ENCODE results near the gene WDR45B. TPM values are rescaled to one million over a fixed set of nuclear protein-coding genes. Genes with fewer than 3 reads are reported as not detected.

WDR45B gene
- total RNA-seq, 4 donors from 2014 or later = 79.3 to 95.9 (median 84.2) TPM

DNA sequence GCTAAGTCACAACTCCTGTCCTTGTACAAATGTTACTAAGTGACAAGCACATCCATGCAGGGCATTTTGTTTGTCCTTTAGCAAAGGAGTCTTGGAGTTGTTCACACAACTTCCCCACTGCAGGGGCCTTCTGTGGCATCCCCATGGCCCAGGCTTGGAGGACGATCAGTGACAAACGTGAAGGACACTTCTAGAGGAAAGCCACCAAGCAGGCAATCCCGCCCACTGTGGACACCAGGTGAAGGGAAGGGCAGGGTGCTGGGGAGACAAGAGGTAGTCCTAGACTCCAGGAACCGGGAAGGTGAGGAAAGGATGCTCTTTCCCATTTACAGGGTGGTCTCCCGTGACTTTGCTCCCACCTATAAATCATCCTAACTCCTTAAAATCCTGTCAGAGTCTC, 4.1 kb downstream of the WDR45B start:
- intact Hi-C loops (cut with DNase I) = no loop called here
- H3K9me3 ChIP-seq = no peaks in the 10 kb centered on the region
- H3K4me3 ChIP-seq (replicated peaks in 1 of 3) = no peak overlapping the region
- DNase-seq = no peak
- H3K27ac ChIP-seq = no peak overlapping the region
- no peaks in the 10 kb centered on the region for H3K27me3 ChIP-seq
- H3K36me3 ChIP-seq = peaks cover 20 to 27% of the 10 kb centered on the region in 2 donors
- H3K4me1 ChIP-seq = peaks cover 13 to 14% of the 10 kb centered on the region in 2 donors
- WGBS, 2 donors = 80 to 84% methylated on average over 5 of the region's 5 CpGs
- TF ChIP-seq POLR2A (IDR thresholded peaks at IDR 0.05) = no peak
- TF ChIP-seq, protein P1, sequence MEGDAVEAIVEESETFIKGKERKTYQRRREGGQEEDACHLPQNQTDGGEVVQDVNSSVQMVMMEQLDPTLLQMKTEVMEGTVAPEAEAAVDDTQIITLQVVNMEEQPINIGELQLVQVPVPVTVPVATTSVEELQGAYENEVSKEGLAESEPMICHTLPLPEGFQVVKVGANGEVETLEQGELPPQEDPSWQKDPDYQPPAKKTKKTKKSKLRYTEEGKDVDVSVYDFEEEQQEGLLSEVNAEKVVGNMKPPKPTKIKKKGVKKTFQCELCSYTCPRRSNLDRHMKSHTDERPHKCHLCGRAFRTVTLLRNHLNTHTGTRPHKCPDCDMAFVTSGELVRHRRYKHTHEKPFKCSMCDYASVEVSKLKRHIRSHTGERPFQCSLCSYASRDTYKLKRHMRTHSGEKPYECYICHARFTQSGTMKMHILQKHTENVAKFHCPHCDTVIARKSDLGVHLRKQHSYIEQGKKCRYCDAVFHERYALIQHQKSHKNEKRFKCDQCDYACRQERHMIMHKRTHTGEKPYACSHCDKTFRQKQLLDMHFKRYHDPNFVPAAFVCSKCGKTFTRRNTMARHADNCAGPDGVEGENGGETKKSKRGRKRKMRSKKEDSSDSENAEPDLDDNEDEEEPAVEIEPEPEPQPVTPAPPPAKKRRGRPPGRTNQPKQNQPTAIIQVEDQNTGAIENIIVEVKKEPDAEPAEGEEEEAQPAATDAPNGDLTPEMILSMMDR (IDR thresholded peaks at IDR 0.05) = no peak

DNA sequence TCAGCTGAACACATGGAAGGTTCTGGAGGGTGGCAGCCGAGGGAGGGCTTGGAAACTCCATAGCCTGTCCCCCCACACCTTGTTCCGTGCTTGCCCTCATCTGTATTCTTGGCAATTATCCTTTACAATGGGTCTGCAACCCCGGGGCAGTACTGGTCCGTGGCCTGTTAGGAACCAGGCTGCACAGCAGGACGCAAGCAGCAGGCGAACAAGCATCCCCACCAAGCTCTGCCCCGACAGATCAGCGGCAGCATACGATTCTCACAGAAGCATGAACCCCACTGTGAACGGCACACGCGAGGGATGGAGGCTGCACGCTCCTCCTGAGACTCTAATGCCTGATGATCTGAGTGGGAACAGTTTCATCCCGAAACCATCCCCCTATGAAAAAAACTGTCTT, 6.2 kb downstream of the WDR45B start:
- no peak for TF ChIP-seq POLR2A (IDR thresholded peaks at IDR 0.05)
- TF ChIP-seq, protein P1 (IDR thresholded peaks at IDR 0.05) = no peak
- no peaks in the 10 kb centered on the region for H3K27me3 ChIP-seq
- no peak for DNase-seq
- H3K36me3 ChIP-seq = peaks cover 20 to 27% of the 10 kb centered on the region in 2 donors
- peaks cover 6 to 7% of the 10 kb centered on the region in 2 donors for H3K4me1 ChIP-seq
- no peak overlapping the region for H3K27ac ChIP-seq
- 90 to 92% methylated on average over 14 of the region's 14 CpGs for WGBS, 2 donors
- intact Hi-C loops (cut with DNase I) = no loop called here
- H3K4me3 ChIP-seq (replicated peaks in 1 of 3) = no peak overlapping the region
- H3K9me3 ChIP-seq = no peaks in the 10 kb centered on the region

DNA sequence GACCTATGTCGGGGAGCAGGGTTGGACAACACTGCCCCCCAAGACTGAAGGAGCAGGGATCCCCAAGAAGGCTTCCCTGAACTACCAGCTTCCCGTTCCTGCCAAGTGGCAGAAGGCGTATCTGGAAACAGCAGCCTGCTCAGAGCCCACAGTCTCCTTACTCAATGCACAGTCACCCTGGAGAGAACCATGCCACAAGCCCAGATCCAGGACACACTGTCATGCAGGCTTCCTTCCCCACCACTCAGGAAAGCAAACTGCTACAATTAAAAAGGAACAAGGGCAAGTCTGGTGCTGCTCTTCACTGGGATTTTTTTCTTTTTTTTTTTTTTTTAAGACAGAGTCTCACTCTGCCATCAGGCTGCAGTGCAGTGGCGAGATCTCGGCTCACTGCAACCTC, 8.2 kb downstream of the WDR45B start:
- no peak overlapping the region for H3K27ac ChIP-seq
- H3K36me3 ChIP-seq = peaks cover 20 to 27% of the 10 kb centered on the region in 2 donors
- no peak for DNase-seq
- no peaks in the 10 kb centered on the region for H3K27me3 ChIP-seq
- intact Hi-C loops (cut with DNase I) = no loop called here
- H3K9me3 ChIP-seq = no peaks in the 10 kb centered on the region
- H3K4me1 ChIP-seq = no peaks in the 10 kb centered on the region
- 91 to 95% methylated on average over 5 of the region's 5 CpGs for WGBS, 2 donors
- TF ChIP-seq POLR2A (IDR thresholded peaks at IDR 0.05) = no peak
- TF ChIP-seq, protein P1 (IDR thresholded peaks at IDR 0.05) = no peak
- H3K4me3 ChIP-seq (replicated peaks in 1 of 3) = no peak overlapping the region

DNA sequence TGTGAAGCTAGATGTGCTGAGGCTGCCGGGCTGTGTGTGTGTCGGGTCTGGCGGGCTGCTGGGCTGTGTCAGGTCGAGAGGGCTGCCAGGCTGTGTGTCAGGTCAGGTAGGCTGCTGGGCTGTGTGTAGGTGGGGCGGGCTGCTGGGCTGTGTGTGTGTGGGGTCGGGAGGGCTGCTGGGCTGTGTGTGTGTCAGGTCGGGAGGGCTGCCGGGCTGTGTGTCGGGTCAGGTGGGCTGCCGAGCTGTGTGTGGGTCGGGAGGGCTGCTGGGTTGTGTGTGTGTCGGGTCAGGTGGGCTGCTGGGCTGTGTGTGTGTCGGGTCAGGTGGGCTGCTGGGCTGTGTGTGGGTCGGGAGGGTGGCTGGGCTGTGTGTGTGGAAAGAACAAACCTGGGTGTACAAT, 8.6 kb downstream of the WDR45B start:
- no peak for DNase-seq
- H3K27ac ChIP-seq = no peak overlapping the region
- TF ChIP-seq POLR2A (IDR thresholded peaks at IDR 0.05) = no peak
- TF ChIP-seq, protein P1 (IDR thresholded peaks at IDR 0.05) = no peak
- WGBS, 2 donors = 83 to 85% methylated on average over 14 of the region's 14 CpGs
- no peaks in the 10 kb centered on the region for H3K9me3 ChIP-seq
- no peaks in the 10 kb centered on the region for H3K4me1 ChIP-seq
- no peaks in the 10 kb centered on the region for H3K27me3 ChIP-seq
- H3K36me3 ChIP-seq = peaks cover 20 to 27% of the 10 kb centered on the region in 2 donors
- H3K4me3 ChIP-seq (replicated peaks in 1 of 3) = no peak overlapping the region
- intact Hi-C loops (cut with DNase I) = no loop called here

DNA sequence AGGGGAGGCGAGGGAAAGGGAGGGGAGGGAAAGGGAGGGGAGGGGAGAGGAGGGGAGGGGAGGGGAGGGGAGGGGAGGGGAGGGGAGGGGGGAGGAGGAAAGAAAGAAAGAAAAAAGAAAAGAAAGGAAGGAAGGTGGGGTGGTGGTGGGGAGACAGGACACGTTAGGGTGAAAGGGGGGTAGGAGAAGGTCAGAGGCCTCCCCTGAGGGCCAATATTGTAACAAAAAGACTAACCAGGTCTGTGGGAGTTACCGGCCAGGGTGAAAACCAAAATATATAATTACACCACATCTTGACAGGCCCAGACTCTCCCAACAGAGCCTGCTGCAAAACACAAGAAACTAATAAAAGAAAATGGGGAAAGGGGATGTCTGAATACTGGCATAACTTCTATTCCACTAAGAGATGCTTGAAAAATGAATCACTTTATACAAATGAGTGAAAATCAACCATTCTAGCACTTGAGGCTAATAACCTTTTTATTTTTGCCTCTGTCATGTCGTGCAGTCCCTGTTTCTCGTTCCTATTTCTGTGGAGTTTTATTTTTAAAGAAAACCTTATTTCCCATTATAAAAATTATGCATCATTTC, 10.0 kb downstream of the WDR45B start:
- H3K27ac ChIP-seq = no peak overlapping the region
- H3K4me1 ChIP-seq = no peaks in the 10 kb centered on the region
- TF ChIP-seq, protein P1 (IDR thresholded peaks at IDR 0.05) = no peak
- no peak for TF ChIP-seq POLR2A (IDR thresholded peaks at IDR 0.05)
- no peaks in the 10 kb centered on the region for H3K27me3 ChIP-seq
- H3K9me3 ChIP-seq = no peaks in the 10 kb centered on the region
- WGBS, 2 donors = 80 to 88% methylated on average over 5 of the region's 5 CpGs
- no peak for DNase-seq
- intact Hi-C loops (cut with DNase I) = no loop called here
- H3K36me3 ChIP-seq = peaks cover 16 to 23% of the 10 kb centered on the region in 2 donors
- H3K4me3 ChIP-seq (replicated peaks in 1 of 3) = no peak overlapping the region
